HG02840 (cell line): ENCODE data around the gene ETS1.

Experiments used
- ATAC-seq: cut with Tn5 transposase; IDR thresholded peaks from one replicate; pipeline ENCODE4 v1.9.1; 2021; ENCODE audit warnings: mild to moderate bottlenecking, moderate library complexity, moderate number of reproducible peaks; ENCODE audit not compliant: unreplicated experiment, low FRiP score

The ETS1 gene, protein sequence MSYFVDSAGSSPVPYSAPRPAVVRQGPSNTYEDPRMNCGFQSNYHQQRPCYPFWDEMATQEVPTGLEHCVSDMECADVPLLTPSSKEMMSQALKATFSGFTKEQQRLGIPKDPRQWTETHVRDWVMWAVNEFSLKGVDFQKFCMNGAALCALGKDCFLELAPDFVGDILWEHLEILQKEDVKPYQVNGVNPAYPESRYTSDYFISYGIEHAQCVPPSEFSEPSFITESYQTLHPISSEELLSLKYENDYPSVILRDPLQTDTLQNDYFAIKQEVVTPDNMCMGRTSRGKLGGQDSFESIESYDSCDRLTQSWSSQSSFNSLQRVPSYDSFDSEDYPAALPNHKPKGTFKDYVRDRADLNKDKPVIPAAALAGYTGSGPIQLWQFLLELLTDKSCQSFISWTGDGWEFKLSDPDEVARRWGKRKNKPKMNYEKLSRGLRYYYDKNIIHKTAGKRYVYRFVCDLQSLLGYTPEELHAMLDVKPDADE

DNA sequence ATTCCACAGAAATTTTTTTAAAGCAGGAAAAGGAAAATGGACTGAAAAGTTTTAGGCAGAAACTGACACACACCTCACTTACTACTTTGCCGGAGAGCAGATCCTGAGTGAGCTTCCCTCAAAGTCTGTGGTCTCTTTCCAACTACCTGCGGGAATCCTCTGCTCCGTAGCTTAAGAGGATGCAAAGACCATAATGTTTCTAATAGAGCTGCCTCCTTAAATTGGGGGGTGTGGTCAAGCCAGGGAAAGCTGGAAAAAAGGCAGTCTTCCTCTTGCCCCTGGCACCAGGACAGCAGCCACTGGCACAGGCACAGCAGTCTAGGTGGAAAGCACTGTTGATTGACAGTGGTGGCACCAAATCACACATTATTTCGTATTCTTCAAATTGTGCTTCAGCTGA lies at the start of gene ETS1:
TSS of gene ETS1 (minus strand) at position 144 of the 400 bp plus-strand sequence. CDS start 14,428 bp downstream, outside the sequence.
- no peak for ATAC-seq

DNA sequence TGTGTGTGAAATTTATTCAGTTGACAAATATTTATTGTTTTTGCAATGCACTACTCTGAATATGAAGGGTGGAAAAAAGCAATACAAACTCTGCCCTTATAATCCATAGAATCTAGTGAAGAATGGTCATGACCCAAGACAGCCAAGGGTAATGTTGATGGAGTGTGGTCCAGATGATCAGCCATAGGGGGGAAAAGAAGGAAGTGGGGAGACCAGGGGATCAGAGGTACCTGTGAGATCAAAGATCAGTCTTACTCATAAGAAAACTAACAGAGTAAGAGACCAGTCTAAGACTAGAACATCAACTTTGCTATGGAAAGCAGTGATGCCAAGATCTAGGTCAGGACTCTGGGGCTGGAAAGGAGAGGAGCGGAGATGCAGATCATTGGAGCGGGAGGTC lies 47.0 kb upstream of the ETS1 start:
- no peak for ATAC-seq

DNA sequence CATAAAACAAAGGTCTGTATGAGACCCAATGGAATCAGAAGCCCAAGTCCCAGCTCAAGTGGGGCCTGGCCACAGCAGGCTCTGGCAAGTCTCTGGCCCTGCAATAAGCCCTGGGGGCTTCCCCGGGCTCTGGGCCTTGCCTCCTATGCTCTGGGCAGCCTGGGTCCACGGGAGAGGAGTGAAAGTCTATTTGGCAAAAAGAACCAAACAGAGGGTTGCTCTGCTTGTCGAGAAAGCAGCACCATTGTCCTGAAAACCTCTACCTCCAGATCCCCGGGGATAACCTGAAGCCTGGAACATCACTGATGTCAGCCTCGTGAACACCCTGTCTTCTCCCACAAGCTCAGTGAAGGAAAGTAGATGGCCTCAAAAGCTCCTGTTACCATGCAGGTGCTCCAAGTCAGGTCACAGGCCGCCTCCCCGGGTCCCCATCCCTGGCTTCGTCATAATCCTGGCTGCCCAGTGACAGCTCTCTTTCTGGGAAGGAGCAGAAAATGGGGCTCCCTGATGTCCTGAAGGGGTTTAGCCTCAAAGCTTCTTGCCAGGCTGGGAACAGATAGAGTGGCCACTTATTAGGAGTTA lies 46.1 kb upstream of the ETS1 start:
- no peak for ATAC-seq

DNA sequence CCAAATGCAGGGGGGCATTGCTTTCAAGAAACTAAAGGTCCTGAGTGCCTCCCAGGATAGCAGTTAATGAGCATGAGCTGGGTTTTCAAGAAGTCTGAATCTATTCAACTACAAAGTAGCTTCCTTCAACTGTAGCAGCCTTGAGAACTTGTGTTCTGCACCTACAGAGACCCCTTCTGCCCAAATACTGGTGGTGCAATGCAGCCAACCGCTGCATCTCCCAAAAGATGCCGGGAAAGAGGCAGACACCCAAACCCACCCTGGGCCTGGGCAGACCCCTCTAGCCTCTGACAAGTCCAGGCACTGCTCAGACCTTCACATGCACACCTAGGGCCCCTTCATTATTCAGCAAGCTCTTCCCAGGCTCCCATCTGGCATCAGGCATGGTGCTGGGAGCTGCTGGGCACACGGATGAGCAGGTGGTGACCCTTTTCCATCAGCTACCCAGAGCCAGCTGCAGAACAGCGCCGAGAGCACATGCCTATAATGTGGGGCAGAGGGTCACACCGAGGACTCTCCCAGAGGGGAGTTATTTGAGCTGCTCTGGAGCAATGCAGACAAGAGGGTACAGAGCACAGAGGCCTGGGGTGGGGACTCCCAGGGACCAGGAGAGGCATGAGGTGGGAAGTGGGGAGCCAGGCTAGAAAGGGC lies 44.9 kb upstream of the ETS1 start:
- no peak for ATAC-seq

DNA sequence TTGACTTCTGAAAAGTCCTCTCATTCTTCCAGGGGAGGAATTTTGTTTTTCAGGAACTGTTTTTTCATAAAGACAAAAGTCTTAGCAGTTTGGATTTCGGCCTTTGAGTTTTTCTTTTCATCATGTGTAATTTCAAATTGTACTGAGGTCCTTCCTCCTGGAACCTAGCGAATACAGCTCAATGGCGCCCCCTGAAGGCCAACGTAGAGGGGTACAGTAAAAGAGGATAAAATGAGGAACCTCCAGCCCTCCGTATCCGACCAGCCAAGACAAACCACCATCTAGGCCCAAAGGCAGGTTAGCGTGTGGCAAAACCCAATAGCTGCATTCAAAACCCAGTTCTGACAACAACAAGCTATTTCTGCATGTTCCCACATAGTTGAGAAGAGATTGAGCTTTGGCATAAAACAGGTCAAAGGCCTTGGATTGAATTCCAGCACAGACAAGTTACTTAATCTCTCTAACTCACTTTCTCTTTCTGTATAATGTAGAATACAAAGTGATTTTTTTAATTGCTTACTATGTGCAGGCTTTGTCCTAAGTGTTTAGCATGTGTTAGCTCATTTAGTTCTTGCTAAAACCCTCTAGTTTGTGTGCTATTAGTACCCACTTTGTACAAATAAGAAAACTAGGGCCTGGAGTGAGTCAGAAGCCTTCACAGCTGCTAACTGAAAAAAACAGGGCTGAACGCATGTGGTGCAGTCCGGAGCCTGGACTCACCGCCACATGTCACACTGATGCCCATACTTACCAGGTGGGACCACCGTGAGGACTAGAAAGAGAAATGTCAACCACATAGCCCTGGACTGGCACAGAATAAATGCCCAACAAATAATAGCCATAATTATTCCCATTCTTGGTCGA lies 43.2 kb upstream of the ETS1 start:
- peak; percentile 37 for ATAC-seq

DNA sequence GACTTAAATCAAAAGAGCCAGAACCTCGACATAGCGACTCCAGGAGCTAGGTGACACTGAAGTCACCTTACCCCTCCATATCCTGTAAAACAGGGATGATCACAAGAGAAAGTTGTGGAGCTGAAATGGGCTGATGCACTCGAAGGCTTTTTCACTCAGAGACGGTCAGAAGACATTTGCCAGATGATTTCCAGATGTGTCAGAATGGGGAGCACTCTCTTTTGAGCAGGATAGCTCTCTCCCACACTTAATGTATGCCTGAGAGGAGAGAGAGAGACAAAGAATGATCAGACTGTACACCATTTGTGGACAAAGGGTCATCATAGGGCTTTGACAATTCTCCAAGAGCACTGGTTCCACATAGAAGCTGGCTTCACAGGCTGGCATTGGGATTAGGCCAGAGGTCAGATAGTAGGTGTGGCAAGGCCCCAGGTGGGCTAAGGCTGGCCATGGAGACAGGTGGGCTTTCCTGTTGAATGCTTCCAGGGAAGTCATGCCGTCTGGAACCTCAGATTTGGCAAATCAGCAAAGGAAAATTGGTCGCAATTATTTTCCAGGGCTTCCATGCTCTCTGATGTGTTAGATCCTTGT lies 42.3 kb upstream of the ETS1 start:
- ATAC-seq = no peak

DNA sequence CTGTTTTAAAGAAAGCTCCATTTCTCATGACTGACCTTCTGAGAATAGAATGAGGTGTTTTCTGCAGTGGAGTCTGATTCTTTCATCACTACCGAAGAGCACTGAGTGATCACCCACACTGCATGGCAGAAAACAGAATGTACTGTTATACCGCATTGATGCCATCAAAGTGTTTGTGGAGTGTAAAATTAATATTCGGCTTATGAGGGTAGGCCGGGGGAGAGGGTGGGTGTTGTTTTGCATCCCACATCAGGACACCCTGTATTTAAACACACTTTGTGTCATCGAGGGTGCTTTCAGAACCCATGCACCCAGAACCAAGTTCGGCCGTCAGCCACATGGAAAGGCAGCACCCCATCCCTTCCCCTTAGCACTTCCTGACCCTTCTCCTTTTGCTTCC lies 41.3 kb upstream of the ETS1 start:
- ATAC-seq = peak; percentile 20

DNA sequence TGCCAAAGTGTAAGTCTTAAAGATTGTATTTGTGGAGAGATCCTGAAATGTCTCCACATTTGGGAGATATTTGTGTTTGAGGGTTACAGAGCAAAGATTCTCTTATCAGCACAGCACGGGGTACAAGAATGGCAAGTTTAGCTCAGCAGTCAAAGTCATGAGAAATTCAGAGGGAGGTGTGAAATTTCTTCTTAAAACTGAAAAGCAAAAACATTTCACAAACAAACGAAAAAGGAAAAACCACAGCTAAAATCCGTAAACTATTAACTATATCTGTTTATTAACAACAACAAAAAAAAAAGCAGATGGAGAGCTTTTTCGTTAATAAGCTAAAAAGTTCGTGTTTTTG lies 40.9 kb upstream of the ETS1 start:
- peak; percentile 17 for ATAC-seq

DNA sequence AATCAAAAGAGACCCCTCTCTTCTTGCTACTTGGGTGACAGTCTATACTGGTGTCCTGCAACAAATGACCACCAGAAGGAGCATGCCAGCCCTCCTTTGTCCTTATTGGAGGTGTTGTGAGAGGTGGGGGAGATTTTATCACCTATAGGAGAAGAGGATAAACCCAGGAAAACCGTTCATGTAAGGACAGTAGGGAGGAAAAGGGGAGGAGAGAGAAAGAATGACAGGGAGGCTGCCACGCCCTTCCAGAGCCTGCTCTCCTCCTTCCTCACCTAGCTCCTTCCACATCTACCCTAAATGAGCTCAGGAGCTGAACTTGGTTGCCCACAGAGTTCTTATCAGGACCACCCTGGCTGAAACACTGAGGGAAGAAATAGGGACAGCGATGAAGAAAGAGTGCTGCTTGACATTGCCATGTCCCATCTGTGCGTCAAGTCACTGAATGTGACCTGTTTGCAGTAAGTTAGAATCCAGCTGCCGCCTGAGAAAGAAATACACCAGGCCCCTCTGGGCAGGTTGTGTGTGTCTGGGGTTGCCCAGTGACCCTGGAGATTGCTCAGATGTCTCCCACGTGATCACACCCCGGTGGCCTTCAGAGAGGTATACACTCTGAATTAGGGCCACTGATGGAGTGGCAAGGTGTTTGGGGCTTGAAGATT lies 40.4 kb upstream of the ETS1 start:
- ATAC-seq = peak; percentile 42

DNA sequence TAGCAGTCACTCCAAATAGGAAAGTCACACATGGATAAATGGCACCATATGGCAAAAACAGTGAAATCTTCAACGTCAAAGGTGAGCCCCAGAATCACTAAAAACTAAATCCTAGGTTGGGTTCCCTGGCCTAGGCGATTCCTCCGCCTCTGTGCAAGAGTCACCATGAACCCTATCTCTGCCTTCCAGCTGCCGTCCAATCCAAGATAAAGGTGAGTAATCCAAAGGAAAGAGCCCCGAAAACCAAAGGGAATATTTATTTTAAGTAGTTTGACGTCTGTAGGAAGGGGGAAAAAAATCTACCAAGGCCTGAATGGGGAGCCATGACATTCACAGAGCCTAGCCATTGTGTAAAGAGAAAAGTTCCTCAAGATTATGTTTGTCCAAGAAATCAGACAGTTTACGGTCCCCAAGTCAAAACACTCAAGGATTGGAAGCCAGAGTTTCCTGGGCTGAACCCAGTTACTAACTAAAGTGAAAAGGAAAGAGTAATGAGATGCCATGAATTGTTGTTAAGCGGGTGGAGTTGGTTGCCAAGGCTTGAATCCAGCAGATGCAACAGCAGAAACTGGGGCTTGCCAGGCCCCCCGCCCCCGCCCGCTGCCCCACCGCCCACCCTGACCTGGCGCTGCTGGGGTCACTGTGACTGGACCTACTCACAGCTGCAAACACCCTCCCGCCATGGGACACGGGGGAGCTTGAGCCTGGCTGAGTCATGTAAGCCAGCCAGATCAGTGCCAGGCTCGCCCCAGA lies 39.7 kb upstream of the ETS1 start:
- no peak for ATAC-seq

DNA sequence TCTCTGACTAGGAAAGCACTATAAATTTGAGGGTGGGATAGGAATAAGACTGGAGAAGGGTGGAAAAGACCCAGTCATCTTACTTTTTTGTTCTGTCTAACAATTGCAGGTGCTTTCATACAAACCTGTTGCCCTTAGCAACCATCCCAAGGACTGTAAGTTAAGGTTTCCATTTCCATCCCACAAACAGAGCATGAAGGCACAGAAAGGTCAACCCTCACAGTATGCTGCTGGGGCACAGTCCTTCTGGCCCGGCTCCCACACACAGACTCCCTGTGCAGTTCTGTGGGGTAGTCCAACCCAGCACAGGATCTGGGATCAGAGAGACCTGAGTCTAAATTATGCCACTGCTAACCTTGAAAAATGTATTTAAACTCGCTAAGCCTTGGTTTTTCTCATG lies 38.4 kb upstream of the ETS1 start:
- ATAC-seq = no peak

DNA sequence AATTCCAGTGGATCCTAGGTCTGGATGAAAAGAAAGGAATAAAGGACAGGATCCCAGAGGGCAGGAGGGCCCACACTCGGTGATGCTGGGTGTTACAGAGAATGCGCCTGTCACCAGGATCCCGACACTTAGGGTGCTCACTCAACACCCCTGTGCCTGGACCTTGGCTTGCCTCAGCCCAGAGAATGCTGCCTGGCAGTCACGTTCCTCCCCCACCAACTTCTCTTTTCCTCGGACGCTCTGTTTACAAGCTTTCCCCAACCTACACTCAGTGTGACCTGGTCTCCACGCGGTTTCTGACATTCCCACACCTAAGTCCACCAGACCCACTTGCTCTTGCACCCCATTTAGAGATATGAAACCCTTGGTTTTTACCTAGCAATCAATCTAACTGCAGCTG lies 38.0 kb upstream of the ETS1 start:
- ATAC-seq = no peak

DNA sequence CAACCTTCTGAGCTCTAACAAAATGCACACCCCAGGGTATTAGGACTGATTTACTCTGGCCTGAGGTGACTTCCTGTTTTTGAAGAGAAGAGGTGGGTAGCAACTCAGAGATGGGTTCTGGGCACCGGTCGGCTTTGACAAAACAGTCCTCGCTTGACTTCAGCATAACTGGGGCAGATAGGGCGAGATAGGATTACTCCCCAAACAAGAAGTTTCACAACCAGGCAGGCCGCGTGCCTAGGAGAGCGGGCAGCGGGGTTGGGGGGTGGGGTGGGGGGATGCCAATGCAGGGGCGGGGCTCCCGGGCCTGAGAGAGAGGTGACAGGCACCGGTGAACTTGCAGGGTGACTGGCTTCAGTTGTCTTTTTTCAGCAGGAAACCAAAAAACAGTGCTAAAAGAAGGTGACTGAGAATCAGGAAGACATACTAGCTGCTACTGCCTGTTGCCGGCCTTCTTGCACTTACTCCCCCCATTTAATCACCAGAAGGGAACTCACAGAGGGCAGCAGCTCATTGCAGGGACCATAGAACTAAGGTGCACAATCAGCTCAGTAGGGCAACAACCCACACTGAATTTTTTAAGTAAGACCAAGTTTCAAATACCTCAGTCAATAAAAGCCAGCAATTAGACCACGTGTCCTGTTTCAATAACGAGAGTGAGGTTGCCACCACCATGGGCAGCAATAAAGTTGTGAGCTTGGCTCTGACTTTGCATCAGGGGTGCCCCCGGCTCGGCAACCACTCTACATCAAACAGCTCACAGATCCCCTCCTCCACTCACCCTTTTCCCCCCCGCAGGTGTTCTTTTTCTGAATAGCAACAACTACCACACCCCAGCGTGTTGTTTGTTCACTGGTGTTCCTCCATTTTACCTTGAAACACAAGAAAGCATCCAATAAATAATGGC lies 37.2 kb upstream of the ETS1 start:
- no peak for ATAC-seq

DNA sequence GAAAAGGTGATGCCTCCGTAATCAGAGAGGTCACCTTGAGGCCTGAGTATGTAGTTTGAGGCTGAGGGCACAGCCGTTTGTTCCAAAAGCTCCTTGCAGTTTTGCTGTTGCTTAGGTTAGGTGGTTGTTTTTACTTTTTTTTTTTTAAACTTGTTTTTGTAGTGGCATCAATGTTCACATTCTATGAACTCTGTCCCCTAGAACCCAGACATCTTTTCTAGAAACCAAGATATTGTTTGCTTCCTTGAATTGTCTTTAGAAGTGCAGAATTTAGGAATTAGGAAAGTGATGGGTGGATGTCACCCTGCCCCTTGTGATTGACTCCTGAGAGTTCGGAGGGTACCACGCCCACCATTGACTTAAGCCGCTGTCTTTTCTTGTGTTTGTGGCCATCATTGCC lies 35.7 kb upstream of the ETS1 start:
- no peak for ATAC-seq

DNA sequence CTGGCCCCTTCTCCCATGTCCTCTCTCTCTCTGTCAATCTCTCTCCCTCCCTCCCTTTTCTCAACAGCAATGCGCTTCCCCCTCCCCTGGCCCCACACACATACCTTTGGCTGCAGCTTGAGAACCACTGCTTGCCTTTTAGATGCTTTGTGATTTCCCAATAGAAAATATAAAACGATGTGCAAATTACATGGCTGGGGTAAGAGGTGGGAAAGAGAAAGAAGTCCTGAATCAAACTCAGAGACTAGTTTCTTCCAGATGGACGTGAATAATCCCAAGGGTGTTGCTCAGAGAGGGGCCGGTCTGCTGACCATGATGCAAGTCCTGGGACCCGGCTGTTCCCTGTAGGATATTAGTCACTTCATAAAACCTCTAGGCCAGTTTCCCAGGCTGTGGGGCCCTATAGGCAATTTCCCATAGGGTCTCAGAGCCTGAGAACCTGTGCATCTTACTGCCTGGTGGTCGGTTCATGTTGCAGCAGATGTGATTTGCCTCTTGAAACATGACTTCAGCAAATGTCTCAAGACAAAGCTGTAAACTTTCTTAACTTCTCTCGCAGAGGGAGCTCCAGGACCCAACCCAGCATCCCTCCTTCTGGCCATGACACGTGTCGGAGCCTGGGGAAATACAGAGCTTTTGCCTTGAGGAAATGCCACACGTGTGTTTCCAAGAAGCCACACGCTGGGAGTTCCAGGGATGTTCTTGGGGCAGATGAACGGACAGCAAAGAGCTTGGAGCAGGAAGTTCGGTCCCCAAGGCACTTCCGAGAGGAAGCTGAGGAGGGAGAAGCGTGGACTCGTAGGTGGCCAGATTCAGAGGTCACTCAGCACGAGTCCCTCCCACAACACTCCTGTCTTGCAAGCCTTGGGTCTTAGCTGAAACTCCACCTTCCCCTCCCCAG lies 34.5 kb upstream of the ETS1 start:
- no peak for ATAC-seq

DNA sequence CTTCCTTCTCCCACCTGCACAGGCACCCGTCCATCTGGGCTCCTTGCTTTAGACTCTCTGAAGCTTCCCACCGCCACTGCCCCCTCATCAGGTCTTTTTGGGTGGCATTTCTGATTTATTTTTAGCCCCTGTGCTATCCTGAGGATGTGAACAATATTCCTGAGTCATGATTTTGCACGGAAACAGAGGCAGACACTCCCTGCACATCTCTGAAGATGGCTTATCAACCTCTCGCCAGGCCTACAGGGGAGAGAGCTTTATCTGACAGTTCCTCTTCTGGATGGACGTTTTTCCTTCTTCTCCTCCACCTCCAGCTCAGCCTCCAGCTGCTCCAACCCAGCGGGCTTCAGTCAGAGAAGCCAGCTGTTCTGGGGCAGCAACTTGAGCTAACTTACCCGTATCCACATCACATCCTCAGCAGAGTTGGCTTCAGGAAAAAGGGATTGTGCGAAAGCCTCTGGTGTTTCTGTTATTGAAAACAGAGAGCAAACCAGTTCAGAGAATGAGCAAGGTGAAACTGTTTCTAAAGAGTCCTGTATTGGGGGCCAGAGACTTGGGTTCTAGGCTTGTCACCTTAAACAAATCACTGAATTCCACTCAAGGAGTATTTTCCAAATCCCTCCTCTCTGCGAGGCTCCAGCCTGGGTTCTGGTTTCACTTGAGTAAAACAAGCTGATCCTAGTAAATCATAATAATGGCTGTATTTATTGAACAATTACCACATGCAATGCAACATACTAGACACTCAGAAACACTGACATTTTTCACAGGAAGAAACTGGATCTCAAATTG lies 33.1 kb upstream of the ETS1 start:
- ATAC-seq = no peak
